Peyer's patch (tissue), 4 donors: ENCODE data around the gene DOCK2.

Source experiments
- POLR2A ChIP-seq, 2 donors: fragments of 450-650 bp; IDR thresholded peaks; one replicate each; pipeline ENCODE4 v1.5.1; 2017; ENCODE audit warnings: antibody characterized with exemption in 2 of 2, mild to moderate bottlenecking in 2 of 2, moderate library complexity in 2 of 2
- TF ChIP-seq, protein P1 (sequence below), 6 experiments: fragments of 450-650 bp in 4 of 6; fragments of 200-600 bp in 2 of 6; sonication (generic) in 1 of 6; IDR thresholded peaks; one replicate each; pipeline ENCODE4 v1.5.1; 2017 to 2019; ENCODE audit warnings: antibody characterized with exemption in 6 of 6, mild to moderate bottlenecking in 3 of 6, moderate library complexity in 1 of 6

DNA sequence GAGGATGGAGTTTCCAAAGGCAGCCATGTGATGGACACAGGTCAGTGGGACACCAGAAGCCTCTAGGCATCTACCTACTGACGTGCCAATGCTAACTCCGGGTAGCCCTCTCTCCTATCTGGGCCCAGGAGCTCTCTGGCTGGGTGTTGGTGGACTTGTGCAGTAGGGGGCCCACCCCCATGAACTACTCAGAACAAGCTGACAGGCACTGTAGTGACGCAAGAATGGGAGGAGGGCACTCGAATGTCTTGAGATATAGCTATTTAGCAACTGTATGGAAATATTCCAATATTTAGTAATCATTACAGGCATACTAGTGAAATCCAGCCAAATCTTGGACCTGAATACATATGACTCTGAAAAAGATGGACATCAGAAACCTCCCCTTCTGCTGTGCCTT is 5.7 kb upstream of the DOCK2 start:
- TF ChIP-seq, protein P1, sequence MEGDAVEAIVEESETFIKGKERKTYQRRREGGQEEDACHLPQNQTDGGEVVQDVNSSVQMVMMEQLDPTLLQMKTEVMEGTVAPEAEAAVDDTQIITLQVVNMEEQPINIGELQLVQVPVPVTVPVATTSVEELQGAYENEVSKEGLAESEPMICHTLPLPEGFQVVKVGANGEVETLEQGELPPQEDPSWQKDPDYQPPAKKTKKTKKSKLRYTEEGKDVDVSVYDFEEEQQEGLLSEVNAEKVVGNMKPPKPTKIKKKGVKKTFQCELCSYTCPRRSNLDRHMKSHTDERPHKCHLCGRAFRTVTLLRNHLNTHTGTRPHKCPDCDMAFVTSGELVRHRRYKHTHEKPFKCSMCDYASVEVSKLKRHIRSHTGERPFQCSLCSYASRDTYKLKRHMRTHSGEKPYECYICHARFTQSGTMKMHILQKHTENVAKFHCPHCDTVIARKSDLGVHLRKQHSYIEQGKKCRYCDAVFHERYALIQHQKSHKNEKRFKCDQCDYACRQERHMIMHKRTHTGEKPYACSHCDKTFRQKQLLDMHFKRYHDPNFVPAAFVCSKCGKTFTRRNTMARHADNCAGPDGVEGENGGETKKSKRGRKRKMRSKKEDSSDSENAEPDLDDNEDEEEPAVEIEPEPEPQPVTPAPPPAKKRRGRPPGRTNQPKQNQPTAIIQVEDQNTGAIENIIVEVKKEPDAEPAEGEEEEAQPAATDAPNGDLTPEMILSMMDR (IDR thresholded peaks at IDR 0.05): no peak
- TF ChIP-seq POLR2A (IDR thresholded peaks at IDR 0.05): no peak
